ENCODE measurements around the gene NFKBIE. TPM values are rescaled to one million over a fixed set of nuclear protein-coding genes. Genes with fewer than 3 reads are reported as not detected.
A peak's percentile ranks its signal among the peaks of the same experiment; 100 is the strongest.

Gene NFKBIE
- total RNA-seq, 6 donors from 2014 or later, result 7.8 to 27.0 (median 13.6) TPM

DNA sequence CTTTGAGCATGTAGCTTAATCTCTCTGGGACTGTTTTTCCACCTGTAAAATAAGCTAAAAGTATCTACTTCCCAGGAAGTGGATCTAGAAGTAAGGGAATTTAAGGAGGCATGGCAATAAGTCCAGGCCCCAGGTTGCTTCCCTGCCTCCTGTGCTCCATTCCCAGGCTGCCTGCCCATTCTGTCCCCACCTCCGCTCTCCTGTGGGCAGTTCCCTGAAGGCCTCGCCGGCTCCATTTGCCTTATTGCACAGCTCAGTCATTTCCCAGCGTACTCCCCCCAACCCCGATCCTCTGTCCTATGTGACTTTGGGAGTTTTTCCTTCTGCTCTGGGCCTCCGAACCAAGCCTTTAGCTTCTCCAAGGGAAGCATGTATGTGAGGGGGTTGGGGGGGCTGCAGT, 37.3 kb downstream of the NFKBIE start:
- ATAC-seq (ENCODE audit: low FRiP score in 2 of 2) (no peak), DNase-seq (no peak)
- H3K9me3 ChIP-seq, result no peaks in the 10 kb centered on the region
- peaks cover 21 to 36% (median 31%) of the 10 kb centered on the region in 4 donors for H3K4me1 ChIP-seq
- H3K4me3 ChIP-seq, result no peak overlapping the region
- 92 to 96% methylated on average over 6 of the region's 6 CpGs for WGBS, 2 donors
- H3K27ac ChIP-seq, result no peak overlapping the region
- peaks cover 0 to 35% (median 22%) of the 10 kb centered on the region in 4 donors for H3K36me3 ChIP-seq
- H3K27me3 ChIP-seq, result no peaks in the 10 kb centered on the region
- TF ChIP-seq POLR2A (IDR thresholded peaks at IDR 0.05), result no peak
- TF ChIP-seq, protein P1, sequence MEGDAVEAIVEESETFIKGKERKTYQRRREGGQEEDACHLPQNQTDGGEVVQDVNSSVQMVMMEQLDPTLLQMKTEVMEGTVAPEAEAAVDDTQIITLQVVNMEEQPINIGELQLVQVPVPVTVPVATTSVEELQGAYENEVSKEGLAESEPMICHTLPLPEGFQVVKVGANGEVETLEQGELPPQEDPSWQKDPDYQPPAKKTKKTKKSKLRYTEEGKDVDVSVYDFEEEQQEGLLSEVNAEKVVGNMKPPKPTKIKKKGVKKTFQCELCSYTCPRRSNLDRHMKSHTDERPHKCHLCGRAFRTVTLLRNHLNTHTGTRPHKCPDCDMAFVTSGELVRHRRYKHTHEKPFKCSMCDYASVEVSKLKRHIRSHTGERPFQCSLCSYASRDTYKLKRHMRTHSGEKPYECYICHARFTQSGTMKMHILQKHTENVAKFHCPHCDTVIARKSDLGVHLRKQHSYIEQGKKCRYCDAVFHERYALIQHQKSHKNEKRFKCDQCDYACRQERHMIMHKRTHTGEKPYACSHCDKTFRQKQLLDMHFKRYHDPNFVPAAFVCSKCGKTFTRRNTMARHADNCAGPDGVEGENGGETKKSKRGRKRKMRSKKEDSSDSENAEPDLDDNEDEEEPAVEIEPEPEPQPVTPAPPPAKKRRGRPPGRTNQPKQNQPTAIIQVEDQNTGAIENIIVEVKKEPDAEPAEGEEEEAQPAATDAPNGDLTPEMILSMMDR (IDR thresholded peaks at IDR 0.05), result no peak
- TF ChIP-seq EP300 (IDR thresholded peaks at IDR 0.05), result no peak
- no peak for TF ChIP-seq POLR2AphosphoS5 (IDR thresholded peaks at IDR 0.05)

DNA sequence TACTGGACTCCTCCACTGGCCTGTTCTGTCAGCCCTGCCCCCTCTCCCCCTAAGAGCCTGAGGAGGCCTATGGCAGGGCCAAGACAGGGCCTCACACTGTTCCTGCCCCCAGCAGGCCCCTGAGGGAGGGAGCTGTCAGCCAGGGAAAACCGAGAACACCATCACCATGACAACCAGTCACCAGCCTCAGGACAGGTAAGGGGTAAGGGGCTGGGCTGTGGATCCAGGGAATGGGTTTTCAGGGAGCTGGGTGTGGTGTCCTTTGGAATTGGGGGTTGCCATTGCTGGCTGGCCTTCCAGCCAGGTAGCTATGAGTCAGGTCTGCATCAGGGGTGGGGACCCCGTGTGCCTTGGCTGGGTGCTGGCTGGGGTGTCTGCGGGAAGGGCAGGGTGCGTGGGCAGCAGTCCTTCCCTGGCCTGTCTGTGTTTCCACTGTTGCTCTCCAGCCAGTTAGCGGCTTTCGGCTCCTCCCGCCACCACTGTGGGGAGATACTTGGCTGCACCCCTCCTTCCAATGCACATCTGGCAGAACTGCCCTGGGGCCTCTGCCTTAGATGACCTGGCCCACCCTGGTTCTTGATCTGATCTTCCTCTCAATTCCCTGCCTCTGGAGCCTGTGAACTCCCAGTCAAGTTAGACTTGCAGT, 38.1 kb downstream of the NFKBIE start:
- no peaks in the 10 kb centered on the region for H3K27me3 ChIP-seq
- no peak for ATAC-seq (ENCODE audit: low FRiP score in 2 of 2)
- peaks cover 0 to 28% (median 19%) of the 10 kb centered on the region in 4 donors for H3K36me3 ChIP-seq
- H3K4me3 ChIP-seq, result no peak overlapping the region
- TF ChIP-seq EP300 (IDR thresholded peaks at IDR 0.05) (no peak), POLR2AphosphoS5 (IDR thresholded peaks at IDR 0.05) (no peak), POLR2A (IDR thresholded peaks at IDR 0.05) (no peak)
- TF ChIP-seq, protein P1 (IDR thresholded peaks at IDR 0.05), result no peak
- no peak for DNase-seq
- H3K27ac ChIP-seq, result peak overlapping the region in 2 of 4 donors; percentile 3 to 43
- H3K9me3 ChIP-seq, result no peaks in the 10 kb centered on the region
- H3K4me1 ChIP-seq, result peaks cover 29 to 44% (median 38%) of the 10 kb centered on the region in 4 donors
- 92 to 94% methylated on average over 6 of the region's 7 CpGs for WGBS, 2 donors

DNA sequence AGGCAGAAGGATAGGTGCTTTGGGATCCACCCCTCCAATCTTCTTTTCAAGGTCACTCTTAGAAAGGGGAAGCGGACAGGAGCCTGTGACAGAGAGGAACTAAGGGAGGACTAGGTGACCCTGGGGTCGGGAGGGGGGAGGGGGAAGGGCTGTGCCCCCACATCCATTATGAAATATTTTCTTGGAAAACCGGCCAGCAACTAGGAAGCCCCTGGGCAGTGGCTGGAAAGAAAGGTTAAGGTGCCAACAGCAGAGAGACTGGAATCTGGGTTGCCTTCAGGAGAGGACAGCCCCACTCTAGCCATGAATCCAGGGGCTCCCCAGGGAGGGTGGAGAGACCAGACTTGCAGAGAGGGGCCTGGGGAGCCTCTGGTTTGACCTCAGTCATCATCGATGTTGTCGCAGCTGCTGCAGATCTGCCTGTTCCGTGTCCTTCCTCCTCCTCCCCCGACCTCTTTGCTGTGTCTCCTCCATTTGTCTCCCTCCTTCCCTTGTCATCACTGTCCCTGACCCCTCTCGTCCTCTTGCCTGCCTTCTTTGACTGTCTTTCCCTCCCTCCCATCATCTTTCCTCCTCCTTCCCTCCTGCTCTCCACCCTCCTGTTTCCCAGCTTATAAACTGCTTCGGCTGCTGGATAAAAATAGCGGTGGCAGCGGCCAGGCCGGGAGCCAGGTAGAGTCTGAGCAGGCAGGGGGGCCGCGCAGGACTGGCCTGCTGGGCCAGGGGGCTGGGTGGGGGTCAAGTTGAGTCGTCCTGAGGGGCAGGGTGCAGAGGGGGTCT, 38.8 kb downstream of the NFKBIE start:
- TF ChIP-seq, protein P1 (IDR thresholded peaks at IDR 0.05), result no peak
- TF ChIP-seq EP300 (IDR thresholded peaks at IDR 0.05) (no peak), POLR2A (IDR thresholded peaks at IDR 0.05) (no peak), POLR2AphosphoS5 (IDR thresholded peaks at IDR 0.05) (no peak)
- H3K4me1 ChIP-seq, result peaks cover 36 to 51% (median 46%) of the 10 kb centered on the region in 4 donors

DNA sequence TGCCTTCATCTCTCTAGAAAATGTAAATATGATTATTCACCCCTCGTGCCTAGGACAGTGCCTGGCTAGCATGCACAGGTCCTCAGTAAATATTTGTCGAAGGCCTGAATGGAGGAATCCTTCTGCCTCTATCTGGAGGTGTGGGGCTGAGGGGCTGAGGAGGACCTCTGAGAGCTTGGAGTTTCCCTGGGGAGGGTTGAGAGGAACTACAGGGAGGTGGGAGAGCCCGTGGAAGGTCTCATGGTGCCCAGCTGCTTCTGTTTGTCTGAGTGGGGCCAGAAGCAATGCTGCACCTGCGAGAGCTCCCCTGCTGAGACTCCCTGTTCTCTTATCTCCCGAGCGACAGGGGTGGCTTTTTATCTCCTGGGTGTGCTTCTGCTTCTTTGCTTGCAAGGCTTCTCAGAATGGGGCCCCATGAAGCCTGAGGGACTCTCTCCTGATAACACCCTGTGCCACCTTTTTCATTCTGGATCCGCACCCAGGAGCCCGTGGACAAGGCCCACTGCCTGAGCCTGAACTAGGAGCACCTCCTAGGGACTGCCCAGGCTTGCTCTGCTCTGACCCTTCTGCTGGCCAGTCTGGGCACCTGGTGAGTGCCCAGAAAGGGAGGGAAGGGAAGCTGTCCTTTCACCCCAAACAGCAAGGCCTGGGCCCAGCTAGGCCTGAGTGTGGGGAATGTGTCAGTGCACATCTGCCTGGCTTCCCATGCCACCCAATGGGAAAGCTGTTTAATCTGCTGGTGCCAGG, 39.6 kb downstream of the NFKBIE start:
- H3K4me1 ChIP-seq, result peaks cover 41 to 59% (median 54%) of the 10 kb centered on the region in 4 donors

More for the DNA sequence above, 38.8 kb downstream of the NFKBIE start:
- Histone ChIP-seq H3K36me3 (peaks cover 0 to 21% (median 16%) of the 10 kb centered on the region in 4 donors), H3K4me3 (no peak overlapping the region), H3K27me3 (no peaks in the 10 kb centered on the region), H3K9me3 (no peaks in the 10 kb centered on the region), H3K27ac (peak overlapping the region in 2 of 4 donors; percentile 3 to 43)
- 64 to 70% methylated on average over 15 of the region's 15 CpGs for WGBS, 2 donors
- no peak for ATAC-seq (ENCODE audit: low FRiP score in 2 of 2)
- no peak for DNase-seq

DNA sequence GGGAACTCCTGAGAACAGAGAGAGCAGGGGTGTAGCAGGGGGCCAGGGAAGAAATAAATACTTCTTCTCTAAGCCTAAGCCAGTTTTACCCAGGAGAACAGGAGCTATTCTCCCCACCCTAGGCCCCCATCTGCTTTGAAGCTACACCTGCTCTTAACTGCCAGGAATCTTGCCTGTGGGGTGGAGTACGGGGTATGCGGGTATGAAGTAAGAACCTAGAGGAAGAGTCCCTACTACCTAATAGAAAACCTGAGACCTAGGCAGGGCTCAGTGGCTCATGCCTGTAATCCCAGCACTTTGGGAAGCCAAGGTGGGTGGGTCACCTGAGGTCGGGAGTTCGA, 40.4 kb downstream of the NFKBIE start:
- ATAC-seq (ENCODE audit: low FRiP score in 2 of 2) (no peak), DNase-seq (no peak)
- peaks cover 0 to 7% (median 5%) of the 10 kb centered on the region in 4 donors for H3K36me3 ChIP-seq
- H3K9me3 ChIP-seq, result no peaks in the 10 kb centered on the region
- no peak overlapping the region for H3K4me3 ChIP-seq
- peaks cover 42 to 65% (median 60%) of the 10 kb centered on the region in 4 donors for H3K4me1 ChIP-seq
- WGBS, 2 donors, result 91 to 95% methylated on average over 4 of the region's 4 CpGs
- no peak overlapping the region for H3K27ac ChIP-seq
- TF ChIP-seq POLR2AphosphoS5 (IDR thresholded peaks at IDR 0.05) (no peak), EP300 (IDR thresholded peaks at IDR 0.05) (no peak), POLR2A (IDR thresholded peaks at IDR 0.05) (no peak)
- TF ChIP-seq, protein P1 (IDR thresholded peaks at IDR 0.05), result no peak
- H3K27me3 ChIP-seq, result no peaks in the 10 kb centered on the region

More for the DNA sequence above, 39.6 kb downstream of the NFKBIE start:
- H3K27ac ChIP-seq, result no peak overlapping the region
- H3K4me3 ChIP-seq, result no peak overlapping the region
- no peaks in the 10 kb centered on the region for H3K27me3 ChIP-seq
- DNase-seq (no peak), ATAC-seq (ENCODE audit: low FRiP score in 2 of 2) (no peak)
- no peaks in the 10 kb centered on the region for H3K9me3 ChIP-seq
- TF ChIP-seq POLR2AphosphoS5 (IDR thresholded peaks at IDR 0.05), result no peak
- TF ChIP-seq POLR2A (IDR thresholded peaks at IDR 0.05), result no peak
- peaks cover 0 to 15% (median 12%) of the 10 kb centered on the region in 4 donors for H3K36me3 ChIP-seq
- 85 to 90% methylated on average over 8 of the region's 8 CpGs for WGBS, 2 donors

Data from upper lobe of left lung (tissue), 6 donors.